ENCODE measurements around the gene SPIB.

The SPIB gene

GRCh38 chr19:50402544-50403301 is 16.0 kb upstream of the SPIB start:
- no peak for DNase-seq (ENCODE audit: low read depth, low spot score)
- CTCF ChIA-PET: interaction anchor here (0.8 kb wide), 1 partner anchor 12 kb away, joined by 3 read pairs; no protein-coding TSS in a partner anchor
- no peak for TF ChIP-seq CTCF (IDR thresholded peaks at IDR 0.05; ENCODE audit: insufficient read depth, low read length, missing control alignments)
- POLR2A ChIA-PET: no interaction called here
- H3K4me3 ChIP-seq (ENCODE audit: low read depth, low read length): no peak overlapping the region

- H3K4me3 ChIP-seq (ENCODE audit: low read depth, low read length): no peak overlapping the region
- no peak for DNase-seq (ENCODE audit: low read depth, low spot score)
- ChIA-PET CTCF (no interaction called here), POLR2A (no interaction called here)
- TF ChIP-seq CTCF (IDR thresholded peaks at IDR 0.05; ENCODE audit: insufficient read depth, low read length, missing control alignments): no peak
Observed at GRCh38 chr19:50406156-50406820, 12.4 kb upstream of the SPIB start.

GRCh38 chr19:50406829-50407228 is 11.9 kb upstream of the SPIB start:
- POLR2A ChIA-PET: no interaction called here
- CTCF ChIA-PET: no interaction called here
- H3K4me3 ChIP-seq (ENCODE audit: low read depth, low read length): no peak overlapping the region
- no peak for DNase-seq (ENCODE audit: low read depth, low spot score)
- no peak for TF ChIP-seq CTCF (IDR thresholded peaks at IDR 0.05; ENCODE audit: insufficient read depth, low read length, missing control alignments)

GRCh38 chr19:50409347-50409746 is 9.4 kb upstream of the SPIB start:
- DNase-seq (ENCODE audit: low read depth, low spot score): no peak
- POLR2A ChIA-PET: interaction anchor here (1.9 kb wide), 1 partner anchor 25 kb away, joined by 4 read pairs; the partner anchor contains the start of gene POLD1
- CTCF ChIA-PET: interaction anchor here (1.3 to 2.6 kb wide), 2 partner anchors 9 to 41 kb away, joined by 3 to 10 read pairs; no protein-coding TSS in a partner anchor
- no peak for TF ChIP-seq CTCF (IDR thresholded peaks at IDR 0.05; ENCODE audit: insufficient read depth, low read length, missing control alignments)
- H3K4me3 ChIP-seq (ENCODE audit: low read depth, low read length): no peak overlapping the region

- ChIA-PET POLR2A (interaction anchor here (1.9 kb wide), 1 partner anchor 26 kb away, joined by 4 read pairs; the partner anchor contains the start of gene POLD1), CTCF (interaction anchor here (1.3 to 2.6 kb wide), 2 partner anchors 9 to 42 kb away, joined by 3 to 10 read pairs; no protein-coding TSS in a partner anchor)
- DNase-seq (ENCODE audit: low read depth, low spot score): no peak
- no peak overlapping the region for H3K4me3 ChIP-seq (ENCODE audit: low read depth, low read length)
- no peak for TF ChIP-seq CTCF (IDR thresholded peaks at IDR 0.05; ENCODE audit: insufficient read depth, low read length, missing control alignments)
Observed at GRCh38 chr19:50410109-50410508, 8.6 kb upstream of the SPIB start.

- no peak overlapping the region for H3K4me3 ChIP-seq (ENCODE audit: low read depth, low read length)
- POLR2A ChIA-PET: no interaction called here
- TF ChIP-seq CTCF (IDR thresholded peaks at IDR 0.05; ENCODE audit: insufficient read depth, low read length, missing control alignments): no peak
- DNase-seq (ENCODE audit: low read depth, low spot score): no peak
- CTCF ChIA-PET: interaction anchor here (0.6 to 1.5 kb wide), 3 partner anchors 9 to 48 kb away, joined by 3 to 5 read pairs (median 3); no protein-coding TSS in a partner anchor
Observed at GRCh38 chr19:50412419-50412818, 6.3 kb upstream of the SPIB start.

Data from AG04449 (cell line).